Measurements from ENCODE around the gene OTUB2. TPM values are rescaled to one million over a fixed set of nuclear protein-coding genes. Genes with fewer than 3 reads are reported as not detected.

The OTUB2 gene
- polyA plus RNA-seq, 3 donors = 0.25 to 0.95 (median 0.28) TPM

DNA sequence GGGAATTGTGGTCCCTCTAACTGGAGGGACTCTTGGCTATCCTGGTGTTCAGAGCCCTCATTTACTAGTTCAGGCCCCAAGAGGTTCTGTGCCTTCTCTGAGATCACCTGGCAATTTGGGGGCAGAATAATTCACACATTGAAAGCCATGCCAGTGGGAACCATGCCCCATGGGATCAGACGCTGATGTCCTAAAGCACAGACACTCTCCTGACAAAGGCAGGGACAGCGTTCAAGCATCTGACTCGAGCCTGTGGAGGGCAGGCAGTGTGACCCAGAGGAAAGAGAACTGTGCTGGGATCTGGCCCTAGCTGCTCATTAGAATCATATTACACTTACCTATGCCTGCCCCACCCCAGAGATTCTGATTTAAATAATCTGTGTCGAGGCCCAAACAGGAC lies 47.4 kb upstream of the OTUB2 start:
- Histone ChIP-seq H2AFZ (ENCODE audit: insufficient read depth, low read depth, low read length, poor library complexity, severe bottlenecking) (no peak overlapping the region), H3K36me3 (replicated peaks in 1 of 2; ENCODE audit: control insufficient read depth in 1 of 2, insufficient read depth in 2 of 2, low read length in 2 of 2) (no peaks in the 10 kb centered on the region), H3K9ac (ENCODE audit: insufficient read depth, low read length, poor library complexity, severe bottlenecking) (no peak overlapping the region), H3K4me1 (ENCODE audit: control insufficient read depth in 1 of 2, insufficient read depth in 2 of 2, low read length in 2 of 2) (peaks cover 18% of the 10 kb centered on the region in 2 donors), H3K79me2 (ENCODE audit: insufficient read depth, low read length) (no peaks in the 10 kb centered on the region), H4K20me1 (ENCODE audit: insufficient read depth, low read length) (no peaks in the 10 kb centered on the region), H3K4me2 (replicated peaks; ENCODE audit: extremely low read depth, low read length, poor library complexity, severe bottlenecking) (no peak overlapping the region), H3K4me3 (replicated peaks in 1 of 3; ENCODE audit: low read depth in 2 of 3, low read length in 3 of 3) (no peak overlapping the region), H3K27ac (ENCODE audit: low read depth in 1 of 2, low read length in 2 of 2) (no peak overlapping the region), H3K27me3 (ENCODE audit: control insufficient read depth in 2 of 2, insufficient read depth in 2 of 2, low read length in 2 of 2) (no peaks in the 10 kb centered on the region), H3K9me3 (replicated peaks in 1 of 2; ENCODE audit: control insufficient read depth in 1 of 2, insufficient read depth in 1 of 2, low read length in 2 of 2) (peaks cover 0 to 5% of the 10 kb centered on the region in 2 donors)
- Mint-ChIP-seq H3K27me3 (ENCODE audit: low read depth in 3 of 3) (peaks cover 5 to 11% (median 7%) of the 10 kb centered on the region in 3 donors), H3K9me3 (peaks cover 0 to 7% (median 6%) of the 10 kb centered on the region in 7 donors), H3K4me3 (no peak overlapping the region), H3K4me1 (peaks cover 29% of the 10 kb centered on the region), H3K27ac (no peak overlapping the region), H3K36me3 (peaks cover 0 to 4% of the 10 kb centered on the region in 2 donors)
- 96% methylated on average over 4 of the region's 4 CpGs for WGBS (ENCODE audit: insufficient coverage)
- DNase-seq = no peak
- TF ChIP-seq, protein P1, sequence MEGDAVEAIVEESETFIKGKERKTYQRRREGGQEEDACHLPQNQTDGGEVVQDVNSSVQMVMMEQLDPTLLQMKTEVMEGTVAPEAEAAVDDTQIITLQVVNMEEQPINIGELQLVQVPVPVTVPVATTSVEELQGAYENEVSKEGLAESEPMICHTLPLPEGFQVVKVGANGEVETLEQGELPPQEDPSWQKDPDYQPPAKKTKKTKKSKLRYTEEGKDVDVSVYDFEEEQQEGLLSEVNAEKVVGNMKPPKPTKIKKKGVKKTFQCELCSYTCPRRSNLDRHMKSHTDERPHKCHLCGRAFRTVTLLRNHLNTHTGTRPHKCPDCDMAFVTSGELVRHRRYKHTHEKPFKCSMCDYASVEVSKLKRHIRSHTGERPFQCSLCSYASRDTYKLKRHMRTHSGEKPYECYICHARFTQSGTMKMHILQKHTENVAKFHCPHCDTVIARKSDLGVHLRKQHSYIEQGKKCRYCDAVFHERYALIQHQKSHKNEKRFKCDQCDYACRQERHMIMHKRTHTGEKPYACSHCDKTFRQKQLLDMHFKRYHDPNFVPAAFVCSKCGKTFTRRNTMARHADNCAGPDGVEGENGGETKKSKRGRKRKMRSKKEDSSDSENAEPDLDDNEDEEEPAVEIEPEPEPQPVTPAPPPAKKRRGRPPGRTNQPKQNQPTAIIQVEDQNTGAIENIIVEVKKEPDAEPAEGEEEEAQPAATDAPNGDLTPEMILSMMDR (IDR thresholded peaks at IDR 0.05) = no peak
- intact Hi-C loops (cut with micrococcal nuclease) = no loop called here

DNA sequence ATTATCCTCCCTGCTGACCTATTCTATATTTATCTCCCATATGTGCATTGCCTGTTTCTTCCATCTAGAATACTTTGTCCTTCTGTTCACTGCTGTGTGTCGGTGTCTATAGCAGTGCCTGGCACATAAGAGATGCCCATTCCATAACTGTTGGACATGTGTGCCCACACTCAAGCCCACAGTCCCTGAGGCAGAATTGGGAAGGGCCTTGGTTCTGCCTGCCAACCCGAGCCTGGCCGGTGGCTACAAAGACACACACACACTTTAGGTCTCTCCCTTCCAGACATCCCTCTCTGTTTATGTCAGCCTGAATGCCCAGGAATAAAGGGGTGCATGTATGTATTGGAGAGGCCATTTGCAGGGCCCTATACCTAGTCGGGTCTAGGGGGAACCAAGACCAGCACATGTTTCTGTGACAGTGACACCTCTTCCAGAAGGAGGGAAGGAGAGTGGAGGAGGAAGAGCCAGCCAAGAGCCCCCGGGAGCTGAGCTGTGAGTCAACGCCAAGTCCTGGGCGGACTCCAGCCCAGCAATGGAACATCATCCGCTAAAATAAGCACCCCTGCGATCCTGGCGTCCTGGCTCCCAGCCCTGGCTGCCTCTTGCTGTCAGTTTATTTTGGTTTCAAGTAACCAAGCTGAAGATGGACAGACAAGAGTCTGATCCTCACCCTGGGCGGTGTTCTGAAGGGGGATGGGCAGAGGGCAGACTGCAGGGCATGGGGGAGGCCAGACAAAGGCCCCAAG lies 45.5 kb upstream of the OTUB2 start:
- Histone ChIP-seq H3K27ac (ENCODE audit: low read depth in 1 of 2, low read length in 2 of 2) (no peak overlapping the region), H3K9ac (ENCODE audit: insufficient read depth, low read length, poor library complexity, severe bottlenecking) (no peak overlapping the region), H3K36me3 (replicated peaks in 1 of 2; ENCODE audit: control insufficient read depth in 1 of 2, insufficient read depth in 2 of 2, low read length in 2 of 2) (no peaks in the 10 kb centered on the region), H3K4me3 (replicated peaks in 1 of 3; ENCODE audit: low read depth in 2 of 3, low read length in 3 of 3) (no peak overlapping the region), H3K4me1 (ENCODE audit: control insufficient read depth in 1 of 2, insufficient read depth in 2 of 2, low read length in 2 of 2) (peaks cover 10% of the 10 kb centered on the region in 2 donors), H3K27me3 (ENCODE audit: control insufficient read depth in 2 of 2, insufficient read depth in 2 of 2, low read length in 2 of 2) (no peaks in the 10 kb centered on the region), H4K20me1 (ENCODE audit: insufficient read depth, low read length) (no peaks in the 10 kb centered on the region), H3K9me3 (replicated peaks in 1 of 2; ENCODE audit: control insufficient read depth in 1 of 2, insufficient read depth in 1 of 2, low read length in 2 of 2) (peaks cover 0 to 5% of the 10 kb centered on the region in 2 donors), H3K4me2 (replicated peaks; ENCODE audit: extremely low read depth, low read length, poor library complexity, severe bottlenecking) (no peak overlapping the region), H3K79me2 (ENCODE audit: insufficient read depth, low read length) (no peaks in the 10 kb centered on the region), H2AFZ (ENCODE audit: insufficient read depth, low read depth, low read length, poor library complexity, severe bottlenecking) (no peak overlapping the region)
- Mint-ChIP-seq H3K4me1 (peaks cover 16% of the 10 kb centered on the region), H3K4me3 (no peak overlapping the region), H3K36me3 (peaks cover 0 to 3% of the 10 kb centered on the region in 2 donors), H3K9me3 (peaks cover 0 to 7% (median 6%) of the 10 kb centered on the region in 7 donors), H3K27me3 (ENCODE audit: low read depth in 3 of 3) (peaks cover 6 to 13% (median 7%) of the 10 kb centered on the region in 3 donors), H3K27ac (no peak overlapping the region)
- TF ChIP-seq, protein P1 (IDR thresholded peaks at IDR 0.05) = no peak
- intact Hi-C loops (cut with micrococcal nuclease) = no loop called here
- DNase-seq = no peak
- WGBS (ENCODE audit: insufficient coverage) = 96% methylated on average over 7 of the region's 11 CpGs

All from CD14-positive monocyte (primary cell).